Pancreas (tissue), 10 donors: Measurements from ENCODE around the gene HMCN1. TPM values are rescaled to one million over a fixed set of nuclear protein-coding genes. Genes with fewer than 3 reads are reported as not detected.

ENCODE experiments used
- ATAC-seq, 4 donors: fragments of 200-7000 bp; cut with Tn5 transposase; one replicate each; pipeline versions ENCODE4 v1.8.0 to v1.9.1; 2020; ENCODE audit warnings: mild to moderate bottlenecking in 4 of 4, moderate library complexity in 4 of 4
- DNase-seq, 6 donors: peaks; one replicate each; pipeline ENCODE4 v3.0.0-alpha.2; 2020
- FAIRE-seq: peaks from 2 replicates; lab custom pipeline; 2012; peaks lifted over from hg19 to GRCh38; lab: Jason Lieb, UNC
- H3K27ac ChIP-seq, 4 donors: fragments of 200-600 bp; sonication (generic); 1 replicate in 3 of 4; 2 replicates in 1 of 4; pipeline versions ENCODE4 v1.5.0 to v1.8.0; 2020
- H3K27me3 ChIP-seq, 4 donors: fragments of 200-600 bp; one replicate each; pipeline ENCODE4 v1.8.0; 2021
- H3K36me3 ChIP-seq, 3 donors: fragments of 200-600 bp; sonication (generic) in 1 of 3; one replicate each; pipeline versions ENCODE4 v1.5.0 to v1.8.0; 2020 to 2021
- H3K4me1 ChIP-seq, 3 donors: fragments of 200-600 bp; one replicate each; pipeline ENCODE4 v1.8.0; 2021
- H3K4me3 ChIP-seq, 4 donors: fragments of 200-600 bp; sonication (generic) in 2 of 4; one replicate each; pipeline versions ENCODE4 v1.5.0 to v1.8.0; 2020 to 2021
- H3K9me3 ChIP-seq, 4 donors: fragments of 200-600 bp; one replicate each; pipeline ENCODE4 v1.8.0; 2021
- WGBS, 2 donors: extraction: QIAGEN DNeasy Blood & Tissue Kit; methylation state at CpG; one replicate each; pipeline ENCODE4 v1.1.7; 2013; 5-methylcytosine and 5-hydroxymethylcytosine counted together
- intact Hi-C, 3 donors: fragments of 100-400 bp; cut with DNase I; formaldehyde crosslinking; loops; one replicate each; pipeline versions ENCODE4 v1.11.1 to v1.14.2; 2022
- polyA plus RNA-seq, 2 donors: library from polyadenylated mRNA; stranded (reverse); fragments of 200-250 nt; gene quantifications; one replicate each; pipeline ENCODE4 v1.2.3, GENCODE V29; 2013
- total RNA-seq, 6 donors: library from RNA; stranded (reverse); fragmentation: NEBNext Ultra II Directional in 4 of 6; extraction: Animal tissue kit (Norgen Biotek cat#: 25700) in 4 of 6; gene quantifications; one replicate each; pipeline versions ENCODE4 v1.2.1 to v1.2.4, GENCODE V29; 2021 to 2023
- TF ChIP-seq, protein P1 (sequence below), 4 donors: fragments of 200-600 bp; sonication (generic) in 3 of 4; IDR thresholded peaks; one replicate each; pipeline versions ENCODE4 v1.5.0 to v1.8.0; 2021; ENCODE audit warnings: antibody characterized with exemption in 4 of 4
- donor health status: healthy with polysubstance abuse.
- donor health status: DM: no; HTN: no; CAD: no; lungs with moderate emphysema.
- donor health status: DM: no; HTN: no; CAD: no.
- donor health status: control.
- donor health status: control.
- donor health status: Bipolar disorder and iron deficiency.
- donor health status: DM: yes; HTN: yes; CAD: no.
- donor health status: DM: no; HTN: no; CAD: no.
- donor health status: DM: no; HTN: no; CAD: no.
- donor health status: DM: yes; HTN: yes; CAD: no.

Gene HMCN1
- total and polyA plus RNA-seq, 8 donors, result 0.19 to 4.8 (median 0.60) TPM

DNA sequence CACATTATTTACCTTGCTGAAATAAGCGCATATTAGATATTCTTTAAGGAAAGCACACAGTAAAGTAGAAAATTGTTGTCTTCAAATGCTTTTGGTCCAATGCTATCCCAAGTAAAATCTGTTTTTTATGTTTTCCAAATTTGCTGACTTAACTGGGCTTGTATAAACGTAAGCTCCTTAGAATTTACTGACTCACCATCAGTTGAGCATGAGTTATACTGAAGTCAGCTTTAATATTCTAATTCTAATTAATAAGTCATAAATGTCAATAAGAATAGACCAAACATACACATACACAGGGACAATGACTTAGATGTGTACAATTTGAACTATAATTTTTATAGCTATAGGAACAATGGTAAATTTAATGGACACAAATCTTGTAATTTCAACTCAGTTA is 321.7 kb downstream of the HMCN1 start:
- Histone ChIP-seq H3K4me3 (no peak overlapping the region), H3K36me3 (no peaks in the 10 kb centered on the region), H3K9me3 (no peaks in the 10 kb centered on the region), H3K27me3 (no peaks in the 10 kb centered on the region), H3K4me1 (peaks cover 0 to 6% (median 5%) of the 10 kb centered on the region in 3 donors), H3K27ac (no peak overlapping the region)
- DNase-seq, result no peak
- no peak for ATAC-seq
- intact Hi-C loops, result no loop called here
- FAIRE-seq, result no peak
- 60 to 66% methylated on average over 2 of the region's 2 CpGs for WGBS, 2 donors
- TF ChIP-seq, protein P1, sequence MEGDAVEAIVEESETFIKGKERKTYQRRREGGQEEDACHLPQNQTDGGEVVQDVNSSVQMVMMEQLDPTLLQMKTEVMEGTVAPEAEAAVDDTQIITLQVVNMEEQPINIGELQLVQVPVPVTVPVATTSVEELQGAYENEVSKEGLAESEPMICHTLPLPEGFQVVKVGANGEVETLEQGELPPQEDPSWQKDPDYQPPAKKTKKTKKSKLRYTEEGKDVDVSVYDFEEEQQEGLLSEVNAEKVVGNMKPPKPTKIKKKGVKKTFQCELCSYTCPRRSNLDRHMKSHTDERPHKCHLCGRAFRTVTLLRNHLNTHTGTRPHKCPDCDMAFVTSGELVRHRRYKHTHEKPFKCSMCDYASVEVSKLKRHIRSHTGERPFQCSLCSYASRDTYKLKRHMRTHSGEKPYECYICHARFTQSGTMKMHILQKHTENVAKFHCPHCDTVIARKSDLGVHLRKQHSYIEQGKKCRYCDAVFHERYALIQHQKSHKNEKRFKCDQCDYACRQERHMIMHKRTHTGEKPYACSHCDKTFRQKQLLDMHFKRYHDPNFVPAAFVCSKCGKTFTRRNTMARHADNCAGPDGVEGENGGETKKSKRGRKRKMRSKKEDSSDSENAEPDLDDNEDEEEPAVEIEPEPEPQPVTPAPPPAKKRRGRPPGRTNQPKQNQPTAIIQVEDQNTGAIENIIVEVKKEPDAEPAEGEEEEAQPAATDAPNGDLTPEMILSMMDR (IDR thresholded peaks at IDR 0.05), result no peak

DNA sequence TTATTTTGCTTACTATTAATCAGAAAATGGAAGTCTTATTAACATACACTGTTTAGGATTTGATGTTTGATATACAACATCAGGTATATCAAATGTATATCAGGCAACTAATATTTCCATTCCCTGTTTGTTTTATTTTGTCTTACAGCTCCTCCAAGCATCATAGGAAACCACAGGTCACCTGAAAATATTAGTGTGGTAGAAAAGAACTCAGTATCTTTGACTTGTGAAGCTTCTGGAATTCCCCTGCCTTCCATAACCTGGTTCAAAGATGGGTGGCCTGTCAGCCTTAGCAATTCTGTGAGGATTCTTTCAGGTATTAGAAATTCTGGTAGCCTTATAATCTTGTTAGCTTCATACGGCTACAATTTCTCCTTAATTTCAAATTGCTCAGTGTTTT is 322.9 kb downstream of the HMCN1 start:
- Histone ChIP-seq H3K27ac (no peak overlapping the region), H3K9me3 (no peaks in the 10 kb centered on the region), H3K36me3 (no peaks in the 10 kb centered on the region), H3K4me1 (peaks cover 0 to 6% (median 5%) of the 10 kb centered on the region in 3 donors), H3K27me3 (no peaks in the 10 kb centered on the region), H3K4me3 (no peak overlapping the region)
- intact Hi-C loops, result no loop called here
- DNase-seq (no peak), ATAC-seq (no peak), FAIRE-seq (no peak)
- TF ChIP-seq, protein P1 (IDR thresholded peaks at IDR 0.05), result no peak
- 79 to 89% methylated on average over 1 of the region's 1 CpG for WGBS, 2 donors

DNA sequence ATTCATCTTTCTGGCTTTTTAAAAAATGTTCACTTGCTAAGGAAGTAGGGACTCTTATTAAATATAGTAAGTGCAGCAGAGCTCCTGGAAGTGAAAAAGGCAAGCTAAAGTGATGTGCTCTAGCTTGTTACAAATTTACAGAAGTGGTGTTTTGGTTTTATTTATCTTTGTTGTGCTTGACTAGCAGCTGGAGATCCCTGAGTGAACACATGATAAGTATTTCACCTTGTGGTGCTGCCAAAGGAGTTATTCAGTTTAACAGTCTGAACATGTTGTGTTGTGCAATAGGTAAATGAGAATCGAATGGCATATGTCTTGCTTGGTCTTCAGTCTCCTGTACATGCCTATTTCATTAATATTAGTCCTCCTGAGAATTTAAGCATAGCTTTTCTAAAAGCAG is 325.1 kb downstream of the HMCN1 start:
- ATAC-seq, result peak; percentile 31 to 60 (median 36)
- intact Hi-C loops, result no loop called here
- peaks cover 0 to 6% (median 5%) of the 10 kb centered on the region in 3 donors for H3K4me1 ChIP-seq
- no peaks in the 10 kb centered on the region for H3K27me3 ChIP-seq
- no peaks in the 10 kb centered on the region for H3K9me3 ChIP-seq
- no peak for DNase-seq
- WGBS, 2 donors, result 9 to 17% methylated on average over 1 of the region's 1 CpG
- no peaks in the 10 kb centered on the region for H3K36me3 ChIP-seq
- FAIRE-seq, result no peak
- TF ChIP-seq, protein P1 (IDR thresholded peaks at IDR 0.05), result no peak
- no peak overlapping the region for H3K27ac ChIP-seq
- no peak overlapping the region for H3K4me3 ChIP-seq

DNA sequence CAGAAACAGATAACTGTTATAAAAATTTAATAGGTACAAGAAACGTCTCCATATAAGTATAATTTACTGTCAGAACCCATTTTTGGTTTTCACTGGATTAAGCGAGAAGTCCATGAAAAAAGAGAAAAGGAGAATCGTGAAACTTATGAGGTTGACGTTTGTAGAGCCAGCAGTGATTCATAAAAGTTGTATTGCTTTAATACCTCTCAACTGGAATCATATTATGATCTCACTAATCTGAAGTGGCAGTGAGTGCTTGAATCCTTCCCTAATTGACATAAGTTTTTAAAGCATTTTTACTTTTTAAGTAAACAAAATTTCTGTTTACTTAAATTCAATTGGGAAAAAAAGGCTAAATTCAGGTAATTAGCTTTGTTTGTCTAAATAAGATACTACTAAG is 325.6 kb downstream of the HMCN1 start:
- intact Hi-C loops, result no loop called here
- WGBS, 2 donors, result 70 to 74% methylated on average over 4 of the region's 4 CpGs
- no peak for ATAC-seq

DNA sequence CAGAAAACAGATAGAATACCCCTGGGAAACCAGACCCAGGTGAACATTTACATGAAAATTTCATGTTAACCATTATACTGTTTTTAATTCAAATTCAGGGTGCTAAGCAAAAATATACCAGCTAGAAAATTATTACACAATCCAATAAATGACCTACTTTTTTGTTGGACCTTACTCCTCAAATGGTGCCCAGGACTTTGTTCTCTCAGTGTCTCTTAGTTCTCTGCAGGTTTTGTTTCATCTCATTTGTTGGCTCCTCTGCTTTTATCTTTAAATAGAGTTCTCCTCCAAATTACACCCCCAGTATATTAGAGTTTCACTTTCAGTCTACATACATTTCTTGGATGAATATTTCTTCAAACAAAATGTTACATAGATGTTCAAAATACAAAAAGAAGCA is 326.0 kb downstream of the HMCN1 start:
- ATAC-seq (no peak), FAIRE-seq (no peak), DNase-seq (no peak)
- TF ChIP-seq, protein P1 (IDR thresholded peaks at IDR 0.05), result no peak
- Histone ChIP-seq H3K27me3 (no peaks in the 10 kb centered on the region), H3K4me3 (no peak overlapping the region), H3K4me1 (peaks cover 0 to 6% (median 5%) of the 10 kb centered on the region in 3 donors), H3K36me3 (no peaks in the 10 kb centered on the region), H3K9me3 (no peaks in the 10 kb centered on the region), H3K27ac (no peak overlapping the region)
- intact Hi-C loops, result no loop called here

More for the DNA sequence above, 325.6 kb downstream of the HMCN1 start:
- no peaks in the 10 kb centered on the region for H3K27me3 ChIP-seq
- no peak overlapping the region for H3K4me3 ChIP-seq
- H3K4me1 ChIP-seq, result peaks cover 0 to 6% (median 5%) of the 10 kb centered on the region in 3 donors
- H3K9me3 ChIP-seq, result no peaks in the 10 kb centered on the region
- H3K27ac ChIP-seq, result no peak overlapping the region
- H3K36me3 ChIP-seq, result no peaks in the 10 kb centered on the region
- no peak for FAIRE-seq
- TF ChIP-seq, protein P1 (IDR thresholded peaks at IDR 0.05), result no peak
- no peak for DNase-seq
